Measurements from ENCODE around the gene CASR.

The CASR gene

GRCh38 chr3:122260206-122260605, 76.7 kb downstream of the CASR start:
- no peaks in the 10 kb centered on the region for H3K36me3 Mint-ChIP-seq
- no peak overlapping the region for H3K27ac Mint-ChIP-seq
- H3K27me3 Mint-ChIP-seq, result peaks cover 7% of the 10 kb centered on the region
- H3K9me3 Mint-ChIP-seq (ENCODE audit: low read depth), result no peaks in the 10 kb centered on the region
- peaks cover 9% of the 10 kb centered on the region for H3K4me1 Mint-ChIP-seq (ENCODE audit: low read depth)
- no peak overlapping the region for H3K4me3 Mint-ChIP-seq

GRCh38 chr3:122263058-122263457, 79.6 kb downstream of the CASR start:
- H3K27ac Mint-ChIP-seq, result no peak overlapping the region
- no peaks in the 10 kb centered on the region for H3K36me3 Mint-ChIP-seq
- H3K4me3 Mint-ChIP-seq, result no peak overlapping the region
- peaks cover 7% of the 10 kb centered on the region for H3K27me3 Mint-ChIP-seq
- H3K4me1 Mint-ChIP-seq (ENCODE audit: low read depth), result peaks cover 6% of the 10 kb centered on the region
- no peaks in the 10 kb centered on the region for H3K9me3 Mint-ChIP-seq (ENCODE audit: low read depth)

- no peaks in the 10 kb centered on the region for H3K9me3 Mint-ChIP-seq (ENCODE audit: low read depth)
- H3K4me3 Mint-ChIP-seq, result no peak overlapping the region
- no peaks in the 10 kb centered on the region for H3K4me1 Mint-ChIP-seq (ENCODE audit: low read depth)
- H3K27me3 Mint-ChIP-seq, result peaks cover 7% of the 10 kb centered on the region
- no peak overlapping the region for H3K27ac Mint-ChIP-seq
- no peaks in the 10 kb centered on the region for H3K36me3 Mint-ChIP-seq
Measured at GRCh38 chr3:122263974-122264588, 80.6 kb downstream of the CASR start.

GRCh38 chr3:122265957-122266356, 82.5 kb downstream of the CASR start:
- Mint-ChIP-seq H3K4me3 (no peak overlapping the region), H3K27me3 (peaks cover 6% of the 10 kb centered on the region), H3K27ac (no peak overlapping the region), H3K36me3 (no peaks in the 10 kb centered on the region), H3K9me3 (ENCODE audit: low read depth) (no peaks in the 10 kb centered on the region), H3K4me1 (ENCODE audit: low read depth) (peaks cover 2% of the 10 kb centered on the region)

- Mint-ChIP-seq H3K36me3 (no peaks in the 10 kb centered on the region), H3K4me1 (ENCODE audit: low read depth) (peaks cover 27% of the 10 kb centered on the region), H3K27me3 (no peaks in the 10 kb centered on the region), H3K9me3 (ENCODE audit: low read depth) (no peaks in the 10 kb centered on the region), H3K27ac (no peak overlapping the region), H3K4me3 (no peak overlapping the region)
Measured at GRCh38 chr3:122268257-122269024, 85.0 kb downstream of the CASR start.

- H3K27me3 Mint-ChIP-seq, result no peaks in the 10 kb centered on the region
- H3K27ac Mint-ChIP-seq, result no peak overlapping the region
- H3K9me3 Mint-ChIP-seq (ENCODE audit: low read depth), result no peaks in the 10 kb centered on the region
- H3K4me3 Mint-ChIP-seq, result no peak overlapping the region
- H3K4me1 Mint-ChIP-seq (ENCODE audit: low read depth), result peaks cover 31% of the 10 kb centered on the region
- no peaks in the 10 kb centered on the region for H3K36me3 Mint-ChIP-seq
Measured at GRCh38 chr3:122269045-122269444, 85.6 kb downstream of the CASR start.

GRCh38 chr3:122271246-122271898, 87.9 kb downstream of the CASR start:
- no peaks in the 10 kb centered on the region for H3K36me3 Mint-ChIP-seq
- no peaks in the 10 kb centered on the region for H3K27me3 Mint-ChIP-seq
- H3K4me1 Mint-ChIP-seq (ENCODE audit: low read depth), result peaks cover 33% of the 10 kb centered on the region
- H3K4me3 Mint-ChIP-seq, result peak overlapping the region; percentile 1
- no peaks in the 10 kb centered on the region for H3K9me3 Mint-ChIP-seq (ENCODE audit: low read depth)
- no peak overlapping the region for H3K27ac Mint-ChIP-seq

GRCh38 chr3:122272879-122273278, 89.4 kb downstream of the CASR start:
- Mint-ChIP-seq H3K27ac (peak overlapping the region; percentile 59), H3K4me1 (ENCODE audit: low read depth) (peaks cover 33% of the 10 kb centered on the region), H3K27me3 (no peaks in the 10 kb centered on the region), H3K4me3 (no peak overlapping the region), H3K9me3 (ENCODE audit: low read depth) (no peaks in the 10 kb centered on the region), H3K36me3 (no peaks in the 10 kb centered on the region)

- Mint-ChIP-seq H3K9me3 (ENCODE audit: low read depth) (no peaks in the 10 kb centered on the region), H3K36me3 (no peaks in the 10 kb centered on the region), H3K4me1 (ENCODE audit: low read depth) (peaks cover 33% of the 10 kb centered on the region), H3K27ac (peak overlapping the region; percentile 28), H3K27me3 (no peaks in the 10 kb centered on the region), H3K4me3 (peak overlapping the region; percentile 24)
Measured at GRCh38 chr3:122273498-122273897, 90.0 kb downstream of the CASR start.

GRCh38 chr3:122281891-122282290, 98.4 kb downstream of the CASR start:
- Mint-ChIP-seq H3K4me1 (ENCODE audit: low read depth) (no peaks in the 10 kb centered on the region), H3K27ac (no peak overlapping the region), H3K27me3 (no peaks in the 10 kb centered on the region), H3K36me3 (no peaks in the 10 kb centered on the region), H3K4me3 (no peak overlapping the region), H3K9me3 (ENCODE audit: low read depth) (no peaks in the 10 kb centered on the region)

- Mint-ChIP-seq H3K27ac (no peak overlapping the region), H3K36me3 (no peaks in the 10 kb centered on the region), H3K4me3 (no peak overlapping the region), H3K27me3 (no peaks in the 10 kb centered on the region), H3K9me3 (ENCODE audit: low read depth) (no peaks in the 10 kb centered on the region), H3K4me1 (ENCODE audit: low read depth) (no peaks in the 10 kb centered on the region)
Measured at GRCh38 chr3:122283796-122284445, 100.5 kb downstream of the CASR start.

- no peak overlapping the region for H3K4me3 Mint-ChIP-seq
- H3K9me3 Mint-ChIP-seq (ENCODE audit: low read depth), result no peaks in the 10 kb centered on the region
Measured at GRCh38 chr3:122284486-122284885, 101.0 kb downstream of the CASR start.

GRCh38 chr3:122294359-122294758, 110.9 kb downstream of the CASR start:
- H3K4me1 Mint-ChIP-seq (ENCODE audit: low read depth), result peaks cover 18% of the 10 kb centered on the region
- no peaks in the 10 kb centered on the region for H3K27me3 Mint-ChIP-seq
- no peak overlapping the region for H3K27ac Mint-ChIP-seq
- H3K36me3 Mint-ChIP-seq, result no peaks in the 10 kb centered on the region
- no peak overlapping the region for H3K4me3 Mint-ChIP-seq
- no peaks in the 10 kb centered on the region for H3K9me3 Mint-ChIP-seq (ENCODE audit: low read depth)

More at GRCh38 chr3:122284486-122284885, 101.0 kb downstream of the CASR start:
- no peaks in the 10 kb centered on the region for H3K36me3 Mint-ChIP-seq
- peaks cover 3% of the 10 kb centered on the region for H3K4me1 Mint-ChIP-seq (ENCODE audit: low read depth)
- H3K27ac Mint-ChIP-seq, result no peak overlapping the region
- no peaks in the 10 kb centered on the region for H3K27me3 Mint-ChIP-seq

- Mint-ChIP-seq H3K27me3 (no peaks in the 10 kb centered on the region), H3K4me1 (ENCODE audit: low read depth) (peaks cover 15% of the 10 kb centered on the region), H3K27ac (no peak overlapping the region), H3K4me3 (no peak overlapping the region), H3K9me3 (ENCODE audit: low read depth) (no peaks in the 10 kb centered on the region), H3K36me3 (no peaks in the 10 kb centered on the region)
Measured at GRCh38 chr3:122295266-122296062, 112.0 kb downstream of the CASR start.
